AG09309 (cell line): ENCODE results near the gene CDH13.

Source experiments
- DNase-seq: peaks from one replicate; pipeline ENCODE4 v3.0.0-alpha.2; 2010; ENCODE audit warnings: low read depth
- H3K4me3 ChIP-seq: 2 replicates; pipeline ENCODE4 v1.5.1; 2011; ENCODE audit warnings: mild to moderate bottlenecking, low read depth, low read length, moderate library complexity; ENCODE audit not compliant: control insufficient read depth
- CTCF ChIP-seq: IDR thresholded peaks from 2 replicates; pipeline ENCODE4 v1.5.1; 2011; ENCODE audit warnings: mild to moderate bottlenecking, low read depth, low read length, inconsistent platforms; ENCODE audit not compliant: insufficient read depth, control insufficient read depth; ENCODE audit errors: missing control alignments

The CDH13 gene

GRCh38 chr16:83814659-83814985 lies 1187.9 kb downstream of the CDH13 start:
- no peak overlapping the region for H3K4me3 ChIP-seq
- TF ChIP-seq CTCF, result no peak
- no peak for DNase-seq

- H3K4me3 ChIP-seq, result no peak overlapping the region
- no peak for DNase-seq
- no peak for TF ChIP-seq CTCF
Observed at GRCh38 chr16:83817022-83817421, 1190.3 kb downstream of the CDH13 start.

- no peak for TF ChIP-seq CTCF
- H3K4me3 ChIP-seq, result no peak overlapping the region
- DNase-seq, result no peak
Observed at GRCh38 chr16:83818276-83818675, 1191.5 kb downstream of the CDH13 start.

- DNase-seq, result no peak
- TF ChIP-seq CTCF, result no peak
- no peak overlapping the region for H3K4me3 ChIP-seq
Observed at GRCh38 chr16:83819361-83819760, 1192.6 kb downstream of the CDH13 start.

- TF ChIP-seq CTCF, result peak; percentile 93
- H3K4me3 ChIP-seq, result no peak overlapping the region
- peak; percentile 47 for DNase-seq
Observed at GRCh38 chr16:83826146-83826913, 1199.6 kb downstream of the CDH13 start.

- H3K4me3 ChIP-seq, result no peak overlapping the region
- no peak for DNase-seq
- TF ChIP-seq CTCF, result no peak
Observed at GRCh38 chr16:83830091-83830768, 1203.5 kb downstream of the CDH13 start.
